B cell (primary cell): ENCODE results near the gene TTC39C. TPM values are rescaled to one million over a fixed set of nuclear protein-coding genes. Genes with fewer than 3 reads are reported as not detected.

Source experiments
- ATAC-seq: fragments of 200-7000 bp; cut with Tn5 transposase; one replicate; pipeline ENCODE4 v1.10.0; 2021; ENCODE audit warnings: low read depth, mild to moderate bottlenecking, moderate number of reproducible peaks, moderate library complexity
- CTCF ChIA-PET: fragments of 350-600 bp; sonication (Branson Sonifier 250); formaldehyde crosslinking; loops from one replicate; lab custom pipeline; 2021; ENCODE audit warnings: antibody characterized with exemption, inconsistent platforms; lab: Charles Lee
- POLR2A ChIA-PET: fragments of 350-600 bp; sonication (Branson Sonifier 250); formaldehyde crosslinking; loops from one replicate; lab custom pipeline; 2021; ENCODE audit warnings: antibody characterized with exemption; lab: Charles Lee
- DNase-seq: peaks from one replicate; pipeline ENCODE4 v3.0.0; 2013
- H2AFZ ChIP-seq: 2 replicates; pipeline ENCODE4 v1.6.1; 2012; ENCODE audit warnings: mild to moderate bottlenecking, low read depth, low read length; ENCODE audit not compliant: insufficient read depth, poor library complexity, severe bottlenecking
- H3K27ac ChIP-seq, 2 donors: 1 replicate in 1 of 2; 2 replicates in 1 of 2; pipeline ENCODE4 v1.5.1; 2012 to 2013; ENCODE audit warnings: low read length in 2 of 2, mild to moderate bottlenecking in 2 of 2, moderate library complexity in 1 of 2
- H3K27me3 ChIP-seq, 4 experiments: fragments of 200-600 bp in 1 of 4; sonication (generic) in 1 of 4; replicated peaks in 1 of 4; 1 replicate in 2 of 4; 2 replicates in 2 of 4; pipeline versions ENCODE4 v1.6.1 to v1.7.0; 2013 to 2016; ENCODE audit warnings: low read length in 3 of 4, mild to moderate bottlenecking in 2 of 4, mixed read lengths in 1 of 4, moderate library complexity in 1 of 4; ENCODE audit not compliant: insufficient read depth in 4 of 4, control insufficient read depth in 3 of 4; ENCODE audit errors: control extremely low read depth in 1 of 4
- H3K36me3 ChIP-seq, 2 experiments: replicated peaks in 1 of 2; 1 replicate in 1 of 2; 2 replicates in 1 of 2; pipeline versions ENCODE4 v1.6.1 to v1.7.1; 2013; ENCODE audit warnings: low read length in 1 of 2; ENCODE audit not compliant: insufficient read depth in 2 of 2, control insufficient read depth in 1 of 2; ENCODE audit errors: control extremely low read depth in 1 of 2, extremely low read depth in 1 of 2
- H3K4me1 ChIP-seq, 2 donors: fragments of 200-600 bp in 1 of 2; sonication (generic) in 1 of 2; 1 replicate in 1 of 2; 2 replicates in 1 of 2; pipeline versions ENCODE4 v1.5.1 to v1.6.1; 2013 to 2017; ENCODE audit warnings: low read length in 2 of 2; ENCODE audit not compliant: control insufficient read depth in 2 of 2, insufficient read depth in 2 of 2
- H3K4me2 ChIP-seq: replicated peaks from 2 replicates; pipeline ENCODE3; 2012; ENCODE audit warnings: mild to moderate bottlenecking, low read depth, low read length; ENCODE audit not compliant: poor library complexity, severe bottlenecking
- H3K4me3 ChIP-seq, 5 experiments: fragments of 200-600 bp in 1 of 5; sonication (generic) in 1 of 5; 1 replicate in 3 of 5; 2 replicates in 2 of 5; pipeline versions ENCODE4 v1.5.1 to v1.7.0; 2011 to 2016; ENCODE audit warnings: low read length in 4 of 5, mild to moderate bottlenecking in 4 of 5, low read depth in 2 of 5, control low read depth in 1 of 5, moderate library complexity in 1 of 5; ENCODE audit not compliant: insufficient read depth in 1 of 5; ENCODE audit errors: control extremely low read depth in 1 of 5, extremely low read depth in 1 of 5
- H3K79me2 ChIP-seq: fragments of 200-600 bp; sonication (generic); one replicate; pipeline ENCODE4 v1.6.0; 2016; ENCODE audit warnings: low read length; ENCODE audit not compliant: control insufficient read depth, insufficient read depth
- H3K9ac ChIP-seq: fragments of 200-600 bp; sonication (generic); 2 replicates; pipeline ENCODE4 v1.6.1; 2017; ENCODE audit warnings: mild to moderate bottlenecking, low read length, moderate library complexity
- H3K9me3 ChIP-seq, 3 donors: one replicate each; pipeline versions ENCODE4 v1.6.1 to v1.7.1; 2013; ENCODE audit warnings: low read length in 2 of 3; ENCODE audit not compliant: control insufficient read depth in 2 of 3, insufficient read depth in 1 of 3; ENCODE audit errors: control extremely low read depth in 1 of 3
- H4K20me1 ChIP-seq: 2 replicates; pipeline ENCODE4 v1.6.0; 2012; ENCODE audit warnings: mild to moderate bottlenecking, low read length; ENCODE audit not compliant: insufficient read depth, control insufficient read depth, poor library complexity, severe bottlenecking
- H3K27ac Mint-ChIP-seq: one replicate; pipeline ENCODE4 v1.8.0; 2021; ENCODE audit warnings: mixed read lengths
- H3K27me3 Mint-ChIP-seq: one replicate; pipeline ENCODE4 v1.8.0; 2021; ENCODE audit warnings: mixed read lengths
- H3K4me1 Mint-ChIP-seq: one replicate; pipeline ENCODE4 v1.8.0; 2021; ENCODE audit warnings: mixed read lengths
- H3K4me3 Mint-ChIP-seq: one replicate; pipeline ENCODE4 v1.8.0; 2021; ENCODE audit warnings: mixed read lengths
- H3K9me3 Mint-ChIP-seq: one replicate; pipeline ENCODE4 v1.8.0; 2022; ENCODE audit warnings: mixed read lengths; ENCODE audit not compliant: insufficient read depth
- CTCF ChIP-seq: fragments of 200-600 bp; IDR thresholded peaks from one replicate; pipeline ENCODE4 v1.8.0; 2022; ENCODE audit warnings: antibody characterized with exemption, mild to moderate bottlenecking
- EZH2 ChIP-seq: IDR thresholded peaks from 2 replicates; pipeline ENCODE4 v1.6.1; 2012; ENCODE audit warnings: borderline replicate concordance, low read depth, mild to moderate bottlenecking, moderate library complexity, low read length; ENCODE audit not compliant: insufficient read depth, poor library complexity, severe bottlenecking
- WGBS: methylation state at CpG from one replicate; pipeline ENCODE4 v1.1.5; 2013; ENCODE audit warnings: missing lambda C conversion rate; ENCODE audit not compliant: insufficient coverage; 5-methylcytosine and 5-hydroxymethylcytosine counted together
- intact Hi-C: fragments of 100-400 bp; cut with micrococcal nuclease; formaldehyde crosslinking; loops from one replicate; pipeline ENCODE4 v1.10.0; 2022
- polyA plus RNA-seq: library from polyadenylated mRNA; depleted of rRNA; stranded (reverse); fragments of >200 nt; gene quantifications from 2 replicates; pipeline ENCODE4 v1.2.3, GENCODE V29; 2012
- total RNA-seq, 2 donors: library from RNA; stranded (reverse); fragments of 120-200 nt in 1 of 2; gene quantifications; 1 replicate in 1 of 2; 2 replicates in 1 of 2; pipeline versions ENCODE4 v1.2.3 to v1.2.4, GENCODE V29; 2013 to 2022

TTC39C gene
- total and polyA plus RNA-seq, 2 donors (not counting 1 experiment from before 2014, with no cell fraction given): 22.3 to 44.3 TPM

DNA sequence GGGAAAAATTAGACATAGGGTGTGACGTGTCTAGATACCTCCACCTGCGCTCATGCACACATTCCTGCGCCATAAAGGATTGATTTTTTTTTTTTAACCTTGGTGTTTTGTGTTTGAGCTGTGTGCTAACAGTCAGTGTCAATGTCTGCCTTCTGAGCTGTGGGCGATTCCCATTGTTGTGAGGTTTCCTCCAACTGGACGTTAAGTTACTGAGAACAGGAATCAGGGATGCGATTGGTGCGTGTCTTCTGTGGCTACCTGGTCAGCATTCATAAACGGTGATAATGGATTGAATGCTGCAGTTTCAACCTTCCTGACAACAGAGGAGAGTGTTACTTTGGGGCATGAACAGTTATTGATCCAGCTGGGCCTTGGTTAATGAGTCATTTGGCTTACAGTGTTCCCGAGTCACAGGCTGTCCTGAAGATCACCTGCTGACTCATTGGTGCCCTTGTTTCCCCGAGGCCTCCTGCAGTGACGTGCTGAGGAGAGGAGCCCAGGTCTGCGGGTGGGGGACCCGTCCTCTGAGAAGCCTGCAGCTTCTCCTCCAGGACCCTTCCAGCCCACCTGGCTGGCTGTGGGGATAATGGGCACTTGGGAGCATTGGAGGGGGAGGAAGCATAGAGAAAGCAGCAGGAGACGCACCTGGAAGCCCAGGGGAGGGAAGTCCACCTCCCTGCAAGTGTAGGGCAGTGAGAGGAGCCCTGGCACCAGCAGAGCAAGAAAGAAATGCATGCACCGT lies 98.5 kb downstream of the TTC39C start:
- no peak overlapping the region for H3K27ac ChIP-seq
- ATAC-seq: no peak
- no peak for DNase-seq
- H4K20me1 ChIP-seq: no peaks in the 10 kb centered on the region
- peaks cover 2 to 21% of the 10 kb centered on the region in 2 experiments for H3K36me3 ChIP-seq
- Mint-ChIP-seq H3K4me3 (no peak overlapping the region), H3K27ac (no peak overlapping the region), H3K4me1 (peaks cover 12% of the 10 kb centered on the region), H3K27me3 (no peaks in the 10 kb centered on the region), H3K9me3 (no peaks in the 10 kb centered on the region)
- H3K4me1 ChIP-seq: peaks cover 0 to 7% of the 10 kb centered on the region in 2 donors
- no peaks in the 10 kb centered on the region for H3K79me2 ChIP-seq
- H3K4me3 ChIP-seq: no peak overlapping the region
- H3K9me3 ChIP-seq: no peaks in the 10 kb centered on the region
- H2AFZ ChIP-seq: no peak overlapping the region
- CTCF ChIA-PET: interaction anchor here (0.9 to 1.3 kb wide), 2 partner anchors 95 to 491 kb away, joined by 3 to 4 read pairs; no protein-coding TSS in a partner anchor
- WGBS: 90% methylated on average over 12 of the region's 15 CpGs
- no peak overlapping the region for H3K9ac ChIP-seq
- POLR2A ChIA-PET: interaction anchor here (0.5 kb wide), 1 partner anchor 100 kb away, joined by 4 read pairs; no protein-coding TSS in a partner anchor
- TF ChIP-seq CTCF (no peak), EZH2 (no peak)
- H3K4me2 ChIP-seq: no peak overlapping the region
- intact Hi-C loops: no loop called here
- H3K27me3 ChIP-seq: no peaks in the 10 kb centered on the region

GRCh38 chr18:24114924-24115549 lies 100.5 kb downstream of the TTC39C start:
- Mint-ChIP-seq H3K27me3 (no peaks in the 10 kb centered on the region), H3K9me3 (no peaks in the 10 kb centered on the region), H3K27ac (peak overlapping the region; percentile 33), H3K4me3 (no peak overlapping the region), H3K4me1 (peaks cover 9% of the 10 kb centered on the region)
- 67% methylated on average over 1 of the region's 4 CpGs for WGBS
- H3K79me2 ChIP-seq: no peaks in the 10 kb centered on the region
- intact Hi-C loops: no loop called here
- no peak for ATAC-seq
- H3K36me3 ChIP-seq: peaks cover 2 to 32% of the 10 kb centered on the region in 2 experiments
- TF ChIP-seq CTCF (no peak), EZH2 (no peak)
- ChIA-PET CTCF (interaction anchor here (1.0 to 4.3 kb wide), 4 partner anchors 169 to 492 kb away, joined by 3 to 15 read pairs (median 4); no protein-coding TSS in a partner anchor), POLR2A (no interaction called here)
- H3K9ac ChIP-seq: no peak overlapping the region
- H3K27me3 ChIP-seq: no peaks in the 10 kb centered on the region
- peaks cover 0 to 7% of the 10 kb centered on the region in 2 donors for H3K4me1 ChIP-seq
- H3K4me2 ChIP-seq: no peak overlapping the region
- H4K20me1 ChIP-seq: no peaks in the 10 kb centered on the region
- H3K9me3 ChIP-seq: no peaks in the 10 kb centered on the region
- DNase-seq: no peak
- no peak overlapping the region for H3K4me3 ChIP-seq
- no peak overlapping the region for H3K27ac ChIP-seq
- H2AFZ ChIP-seq: no peak overlapping the region
